CD4-positive, alpha-beta T cell (primary cell): ENCODE results near the gene SLC11A1. TPM values are rescaled to one million over a fixed set of nuclear protein-coding genes. Genes with fewer than 3 reads are reported as not detected.

Source experiments
- ATAC-seq: fragments of 200-7000 bp; cut with Tn5 transposase; one replicate; pipeline ENCODE4 v1.10.0; 2022; ENCODE audit warnings: mild to moderate bottlenecking; ENCODE audit not compliant: poor library complexity
- CTCF ChIA-PET: fragments of 350-600 bp; sonication (Branson Sonifier 250); formaldehyde crosslinking; loops from one replicate; lab custom pipeline; 2021; ENCODE audit warnings: antibody characterized with exemption, inconsistent platforms; lab: Charles Lee
- POLR2A ChIA-PET: fragments of 350-600 bp; sonication (Branson Sonifier 250); formaldehyde crosslinking; loops from one replicate; lab custom pipeline; 2021; ENCODE audit warnings: antibody characterized with exemption, inconsistent platforms; lab: Charles Lee
- DNase-seq, 14 experiments: peaks; one replicate each; pipeline ENCODE4 v3.0.0-alpha.2; 2013 to 2020; ENCODE audit warnings: mixed read lengths in 2 of 14
- H3K27ac ChIP-seq, 2 donors: one replicate each; pipeline versions ENCODE4 v1.5.1 to v1.7.0; 2013; ENCODE audit warnings: low read length in 2 of 2, low read depth in 1 of 2, mild to moderate bottlenecking in 1 of 2
- H3K27me3 ChIP-seq, 2 experiments: 1 replicate in 1 of 2; 2 replicates in 1 of 2; pipeline versions ENCODE4 v1.6.1 to v1.7.0; 2013; ENCODE audit warnings: low read length in 2 of 2, control low read depth in 1 of 2, mild to moderate bottlenecking in 1 of 2, moderate library complexity in 1 of 2; ENCODE audit not compliant: insufficient read depth in 2 of 2, control insufficient read depth in 1 of 2
- H3K36me3 ChIP-seq: one replicate; pipeline ENCODE4 v1.6.1; 2013; ENCODE audit warnings: low read length, control low read depth; ENCODE audit not compliant: insufficient read depth
- H3K4me1 ChIP-seq: one replicate; pipeline ENCODE4 v1.6.1; 2013; ENCODE audit warnings: low read length, control low read depth; ENCODE audit not compliant: insufficient read depth
- H3K4me3 ChIP-seq: one replicate; pipeline ENCODE4 v1.5.1; 2013; ENCODE audit warnings: mild to moderate bottlenecking, low read length, moderate library complexity
- H3K9me3 ChIP-seq, 2 experiments: 1 replicate in 1 of 2; 2 replicates in 1 of 2; pipeline versions ENCODE4 v1.6.1 to v1.7.0; 2013; ENCODE audit warnings: low read length in 2 of 2, mild to moderate bottlenecking in 2 of 2, control low read depth in 1 of 2, moderate library complexity in 1 of 2; ENCODE audit not compliant: control insufficient read depth in 1 of 2, insufficient read depth in 1 of 2
- H3K27ac Mint-ChIP-seq: one replicate; pipeline ENCODE4 v1.8.0; 2020; ENCODE audit warnings: mixed read lengths
- H3K27me3 Mint-ChIP-seq: one replicate; pipeline ENCODE4 v1.8.0; 2021; ENCODE audit warnings: mixed read lengths
- H3K36me3 Mint-ChIP-seq: one replicate; pipeline ENCODE4 v1.8.0; 2021; ENCODE audit warnings: low read depth, mixed read lengths
- H3K4me1 Mint-ChIP-seq: one replicate; pipeline ENCODE4 v1.8.0; 2021; ENCODE audit warnings: low read depth, mixed read lengths
- H3K4me3 Mint-ChIP-seq: one replicate; pipeline ENCODE4 v1.8.0; 2020; ENCODE audit warnings: mild to moderate bottlenecking, mixed read lengths
- H3K9me3 Mint-ChIP-seq: one replicate; pipeline ENCODE4 v1.8.0; 2020; ENCODE audit warnings: mixed read lengths
- CTCF ChIP-seq: fragments of 200-600 bp; IDR thresholded peaks from one replicate; pipeline ENCODE4 v1.8.0; 2022; ENCODE audit warnings: antibody characterized with exemption, mild to moderate bottlenecking
- intact Hi-C, 2 experiments: fragments of 100-400 bp; cut with DNase I in 1 of 2; cut with micrococcal nuclease in 1 of 2; formaldehyde crosslinking; loops; one replicate each; pipeline versions ENCODE4 v1.15.1 to v1.9.0; 2023 to 2025; cut with DNase I, micrococcal nuclease
- total RNA-seq, 174 experiments: library from RNA in 2 of 174; stranded (reverse) in 2 of 174; gene quantifications; one replicate each; pipeline ENCODE4 v1.2.3 and lab custom pipeline; 2021 to 2026

SLC11A1 gene
- total RNA-seq, 2 experiments from 2014 or later: 4.9 to 6.3 TPM

GRCh38 chr2:218434456-218434855, 52.4 kb downstream of the SLC11A1 start:
- H3K27me3 ChIP-seq: peaks cover 0 to 3% of the 10 kb centered on the region in 2 experiments
- H3K4me1 Mint-ChIP-seq: no peaks in the 10 kb centered on the region
- H3K27ac ChIP-seq: no peak overlapping the region
- ChIA-PET POLR2A (no interaction called here), CTCF (no interaction called here)
- intact Hi-C loops: no loop called here
- no peak overlapping the region for H3K27ac Mint-ChIP-seq
- DNase-seq (no peak), ATAC-seq (no peak)
- no peak overlapping the region for H3K4me3 ChIP-seq
- no peaks in the 10 kb centered on the region for H3K4me1 ChIP-seq
- no peaks in the 10 kb centered on the region for H3K9me3 ChIP-seq
- no peaks in the 10 kb centered on the region for H3K36me3 ChIP-seq
- no peak overlapping the region for H3K4me3 Mint-ChIP-seq
- H3K9me3 Mint-ChIP-seq: no peaks in the 10 kb centered on the region
- no peaks in the 10 kb centered on the region for H3K36me3 Mint-ChIP-seq
- no peak for TF ChIP-seq CTCF
- H3K27me3 Mint-ChIP-seq: no peaks in the 10 kb centered on the region

- no peak overlapping the region for H3K27ac Mint-ChIP-seq
- intact Hi-C loops: no loop called here
Measured at GRCh38 chr2:218435003-218435982, 53.2 kb downstream of the SLC11A1 start.

GRCh38 chr2:218436992-218437391, 54.9 kb downstream of the SLC11A1 start:
- Histone ChIP-seq H3K9me3 (no peaks in the 10 kb centered on the region), H3K27ac (no peak overlapping the region), H3K27me3 (peaks cover 0 to 2% of the 10 kb centered on the region in 2 experiments), H3K4me3 (no peak overlapping the region), H3K4me1 (no peaks in the 10 kb centered on the region), H3K36me3 (no peaks in the 10 kb centered on the region)
- intact Hi-C loops: no loop called here
- Mint-ChIP-seq H3K36me3 (no peaks in the 10 kb centered on the region), H3K4me3 (no peak overlapping the region), H3K27ac (no peak overlapping the region), H3K27me3 (no peaks in the 10 kb centered on the region), H3K4me1 (no peaks in the 10 kb centered on the region), H3K9me3 (no peaks in the 10 kb centered on the region)
- ChIA-PET POLR2A (no interaction called here), CTCF (interaction anchor here (0.9 kb wide), 1 partner anchor 20 kb away, joined by 3 read pairs; no protein-coding TSS in a partner anchor)
- ATAC-seq (no peak), DNase-seq (no peak)
- TF ChIP-seq CTCF: no peak

More at GRCh38 chr2:218435003-218435982, 53.2 kb downstream of the SLC11A1 start:
- H3K27me3 ChIP-seq: peaks cover 0 to 3% of the 10 kb centered on the region in 2 experiments
- Mint-ChIP-seq H3K27me3 (no peaks in the 10 kb centered on the region), H3K4me3 (no peak overlapping the region), H3K36me3 (no peaks in the 10 kb centered on the region), H3K9me3 (no peaks in the 10 kb centered on the region), H3K4me1 (no peaks in the 10 kb centered on the region)
- no peak for TF ChIP-seq CTCF
- H3K4me3 ChIP-seq: no peak overlapping the region
- ATAC-seq: no peak
- DNase-seq: no peak
- ChIA-PET POLR2A (no interaction called here), CTCF (no interaction called here)
- no peaks in the 10 kb centered on the region for H3K4me1 ChIP-seq
- no peaks in the 10 kb centered on the region for H3K9me3 ChIP-seq
- no peaks in the 10 kb centered on the region for H3K36me3 ChIP-seq
- no peak overlapping the region for H3K27ac ChIP-seq
